ENCODE measurements around the gene GALK2.
"Not testable (repeated sequence)": the region's sequence is repeated elsewhere in the genome, so short reads cannot be mapped to it uniquely, and the experiment has no call there.

GALK2 gene

DNA sequence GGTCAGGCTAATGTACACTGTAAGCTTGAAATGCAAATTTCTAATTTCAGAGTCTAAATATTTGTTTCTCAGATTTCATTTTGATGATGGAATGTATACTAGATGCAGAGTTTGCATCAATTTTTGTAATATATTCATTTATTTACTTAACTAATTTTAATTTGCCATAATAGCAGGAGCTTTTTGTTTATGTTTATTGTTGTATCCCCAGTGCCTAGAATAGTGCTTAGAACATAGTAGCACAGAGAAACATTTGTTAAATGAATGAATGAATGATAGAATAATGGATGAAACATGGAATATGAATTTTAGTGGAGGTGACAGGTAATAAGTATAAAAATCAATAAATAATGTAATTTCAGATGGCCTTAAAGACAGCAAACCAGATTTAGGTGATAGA is 5.2 kb upstream of the GALK2 start:
- DNase-seq (ENCODE audit: low spot score), result no peak

DNA sequence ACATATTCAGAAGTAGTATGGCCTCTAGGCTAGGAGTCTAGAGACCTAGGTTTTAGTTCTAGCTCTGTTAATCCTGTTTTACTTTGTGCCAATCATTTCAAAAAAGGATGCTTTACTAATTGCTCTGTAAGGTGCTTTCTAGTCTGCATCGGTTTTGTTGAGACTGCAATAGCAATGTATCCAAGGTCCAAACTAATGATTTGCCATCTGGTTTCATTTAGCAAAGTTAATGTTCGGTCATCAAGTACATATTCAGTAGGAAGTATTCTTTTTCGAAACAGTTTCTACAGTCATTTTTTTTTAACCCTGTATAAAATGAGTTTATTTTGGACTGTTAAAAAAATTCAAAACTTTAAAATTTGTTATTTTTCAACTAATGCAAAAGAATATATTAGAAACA is 2.0 kb upstream of the GALK2 start:
- no peak for DNase-seq (ENCODE audit: low spot score)

DNA sequence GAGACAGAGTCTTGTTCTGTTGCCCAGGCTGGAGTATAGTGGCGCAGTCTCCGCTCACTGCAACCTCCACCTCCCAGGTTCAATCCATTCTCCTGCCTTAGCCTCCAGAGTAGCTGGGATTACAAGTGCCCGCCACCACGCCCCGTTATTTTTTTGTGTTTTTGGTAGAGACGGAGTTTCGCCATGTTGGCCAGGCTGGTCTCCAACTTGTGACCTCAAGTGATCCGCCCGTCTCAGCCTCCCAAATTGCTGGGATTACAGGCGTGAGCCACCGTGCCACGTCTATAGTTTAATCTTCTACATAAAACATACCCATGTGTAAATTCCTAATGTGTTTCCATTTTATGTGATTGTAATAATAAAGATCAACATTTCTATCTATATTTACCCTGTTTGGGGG is 1.7 kb downstream of the GALK2 start:
- DNase-seq (ENCODE audit: low spot score), result no peak

DNA sequence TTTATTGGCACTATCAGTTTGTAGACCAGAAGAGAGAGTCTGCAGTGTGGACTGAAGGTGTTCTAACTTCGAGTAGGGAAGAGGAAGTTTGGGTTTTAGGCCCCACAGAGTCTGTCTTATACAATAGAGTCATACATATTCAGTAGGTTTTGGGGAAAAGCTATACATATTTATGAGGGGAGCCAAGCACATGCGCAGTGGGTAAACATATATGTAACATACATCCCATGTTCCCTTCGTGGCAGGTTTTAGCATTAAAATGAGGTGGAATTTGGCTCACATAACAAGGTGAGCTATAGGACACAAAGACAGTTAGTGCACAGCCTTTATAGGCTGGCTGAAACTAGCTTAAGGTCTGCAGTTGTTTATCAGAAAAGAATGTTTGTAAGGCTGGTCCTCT is 4.9 kb downstream of the GALK2 start:
- DNase-seq (ENCODE audit: low spot score), result no peak

DNA sequence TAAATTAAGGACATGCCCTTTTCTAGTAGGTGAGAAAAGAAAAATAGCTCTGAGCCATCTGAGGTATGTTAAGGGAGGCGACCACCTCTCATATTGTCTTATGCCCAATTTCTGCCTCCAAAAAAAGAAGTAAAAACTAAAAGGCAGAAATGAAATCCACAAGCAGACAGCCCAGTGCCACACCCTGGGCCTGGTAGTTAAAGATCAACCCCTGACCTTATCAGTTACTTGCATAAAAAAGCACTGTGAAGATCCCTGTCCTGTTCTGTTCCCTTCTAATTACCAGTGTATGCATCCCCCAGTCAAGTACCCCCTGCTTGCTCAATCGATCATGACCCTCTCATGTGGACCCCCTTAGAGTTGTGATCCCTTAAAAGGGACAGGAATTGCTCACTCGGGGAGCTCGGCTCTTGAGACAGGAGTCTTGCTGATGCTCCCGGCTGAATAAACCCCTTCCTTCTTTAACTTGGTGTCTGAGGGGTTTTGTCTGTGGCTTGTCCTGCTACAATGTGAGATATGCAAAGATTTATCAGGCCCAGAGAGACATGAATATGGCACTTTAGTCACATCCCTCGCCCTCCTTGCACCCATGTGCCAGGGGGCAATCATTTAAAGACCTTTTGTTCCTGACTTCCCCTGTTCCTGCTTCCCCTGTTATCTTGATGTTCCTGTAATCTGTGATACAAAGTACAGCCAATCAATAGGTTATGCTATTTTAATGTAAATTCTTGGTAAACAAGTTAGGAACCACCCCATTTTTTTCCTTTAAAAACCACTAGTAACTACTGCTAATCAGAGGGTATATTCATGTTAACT is 5.7 kb downstream of the GALK2 start:
- DNase-seq (ENCODE audit: low spot score), result not testable (repeated sequence)

DNA sequence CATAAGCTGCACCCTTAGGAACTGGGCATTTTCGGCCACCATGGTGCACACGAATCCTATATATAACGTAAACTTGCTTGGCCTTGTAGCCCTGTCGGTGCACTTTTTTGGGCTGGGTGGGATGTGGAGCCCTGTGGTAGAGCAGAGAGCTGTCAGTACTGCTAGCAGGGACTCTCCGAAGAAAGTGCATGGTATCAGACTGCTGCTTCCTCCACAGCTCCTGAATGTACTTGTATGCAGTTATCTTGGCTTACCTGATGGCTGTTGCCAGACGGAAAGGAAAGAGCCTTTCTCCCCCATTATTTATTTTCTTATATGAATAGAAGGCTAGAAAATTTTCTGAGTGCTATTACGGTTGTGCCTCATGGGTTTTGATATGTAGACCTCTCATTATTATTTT is 8.4 kb downstream of the GALK2 start:
- DNase-seq (ENCODE audit: low spot score), result no peak

DNA sequence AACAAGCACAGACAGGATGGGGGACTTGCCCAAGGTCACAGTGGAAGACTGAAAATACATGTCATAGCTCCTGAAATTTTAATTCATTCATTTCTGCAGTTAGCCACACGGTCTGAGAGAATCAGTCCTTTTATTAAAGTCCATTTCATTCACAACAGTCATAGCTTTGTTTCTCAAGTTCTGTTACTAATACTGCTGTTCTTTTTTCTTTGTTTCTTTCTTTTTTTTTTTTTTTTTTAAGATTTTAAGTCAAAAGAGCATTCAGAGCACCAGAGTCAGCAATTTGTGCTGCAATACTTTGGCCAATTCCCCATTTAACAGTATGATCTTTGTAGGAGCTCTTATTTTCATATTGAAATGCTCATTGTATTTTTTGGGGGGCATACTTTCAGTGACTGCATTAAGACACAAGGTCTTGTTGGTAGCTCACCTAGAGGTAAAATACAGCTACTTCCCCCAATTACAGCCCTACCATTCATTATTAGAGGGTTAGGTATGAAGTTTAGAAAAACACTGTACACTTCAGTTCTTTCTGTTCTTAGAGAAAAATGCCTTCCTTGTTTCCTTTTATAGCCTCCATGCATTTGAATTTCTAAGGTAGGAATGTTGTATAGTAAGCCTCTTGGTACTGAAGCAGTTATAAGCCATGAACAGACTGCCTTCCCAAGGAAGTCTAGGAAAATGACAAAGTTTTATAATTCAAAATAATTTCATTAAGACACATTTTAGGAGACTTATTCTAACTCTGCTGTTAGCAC is 9.6 kb downstream of the GALK2 start:
- no peak for DNase-seq (ENCODE audit: low spot score)

DNA sequence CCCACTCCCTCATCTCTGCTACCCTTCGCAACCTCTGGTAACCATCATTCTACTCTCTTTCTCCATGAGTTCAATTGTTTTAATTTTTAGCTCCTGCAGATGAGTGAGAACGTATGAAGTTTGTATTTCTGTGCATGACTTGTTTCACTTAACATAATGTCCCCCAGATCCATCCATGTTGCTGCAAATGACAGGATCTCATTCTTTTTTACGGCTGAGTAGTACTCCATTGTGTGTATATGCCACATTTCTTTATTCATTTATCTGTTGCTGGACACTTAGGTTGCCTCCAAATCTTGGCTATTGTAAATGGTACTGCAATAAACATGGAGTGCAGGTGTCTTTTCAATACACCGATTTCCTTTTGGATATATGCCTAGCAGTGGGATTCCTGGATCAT is 12.1 kb downstream of the GALK2 start:
- no peak for DNase-seq (ENCODE audit: low spot score)

DNA sequence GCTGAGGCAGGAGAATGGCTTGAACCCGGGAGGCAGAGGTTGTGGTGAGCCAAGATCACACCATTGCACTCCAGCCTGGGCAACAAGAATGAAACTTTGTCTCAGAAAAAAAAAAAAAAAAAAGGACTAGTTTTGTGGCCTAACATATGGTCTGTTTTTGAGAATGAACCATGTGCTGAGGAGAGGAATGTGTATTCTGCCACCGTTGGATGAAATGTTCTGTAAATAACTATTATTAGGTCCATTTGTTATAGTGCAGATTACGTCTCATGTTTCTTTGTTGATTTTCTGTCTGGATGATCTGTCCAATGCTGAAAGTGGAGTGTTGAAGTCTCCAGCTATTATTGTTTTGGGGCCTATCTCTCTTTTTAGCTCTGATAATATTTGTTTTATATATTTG is 13.7 kb downstream of the GALK2 start:
- DNase-seq (ENCODE audit: low spot score), result not testable (repeated sequence)

DNA sequence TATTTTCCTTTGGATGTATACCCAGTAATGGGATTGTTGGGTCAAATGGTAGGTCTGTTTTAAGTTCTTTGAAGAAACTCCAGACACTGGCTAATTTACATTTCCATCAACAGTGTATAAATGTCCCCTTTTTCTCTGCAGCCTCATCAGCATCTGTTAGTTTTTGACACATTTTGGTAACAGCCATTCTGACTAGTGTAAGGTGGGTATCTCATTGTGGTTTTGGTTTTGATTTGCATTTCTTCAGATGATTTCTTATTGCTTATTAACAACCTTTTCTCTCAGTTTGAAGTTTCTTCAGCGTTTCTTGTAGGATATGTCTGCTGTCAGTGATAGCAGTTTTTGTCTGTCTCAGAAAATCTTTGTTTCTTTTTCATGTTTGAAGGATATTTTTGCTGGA is 15.4 kb downstream of the GALK2 start:
- DNase-seq (ENCODE audit: low spot score), result no peak

DNA sequence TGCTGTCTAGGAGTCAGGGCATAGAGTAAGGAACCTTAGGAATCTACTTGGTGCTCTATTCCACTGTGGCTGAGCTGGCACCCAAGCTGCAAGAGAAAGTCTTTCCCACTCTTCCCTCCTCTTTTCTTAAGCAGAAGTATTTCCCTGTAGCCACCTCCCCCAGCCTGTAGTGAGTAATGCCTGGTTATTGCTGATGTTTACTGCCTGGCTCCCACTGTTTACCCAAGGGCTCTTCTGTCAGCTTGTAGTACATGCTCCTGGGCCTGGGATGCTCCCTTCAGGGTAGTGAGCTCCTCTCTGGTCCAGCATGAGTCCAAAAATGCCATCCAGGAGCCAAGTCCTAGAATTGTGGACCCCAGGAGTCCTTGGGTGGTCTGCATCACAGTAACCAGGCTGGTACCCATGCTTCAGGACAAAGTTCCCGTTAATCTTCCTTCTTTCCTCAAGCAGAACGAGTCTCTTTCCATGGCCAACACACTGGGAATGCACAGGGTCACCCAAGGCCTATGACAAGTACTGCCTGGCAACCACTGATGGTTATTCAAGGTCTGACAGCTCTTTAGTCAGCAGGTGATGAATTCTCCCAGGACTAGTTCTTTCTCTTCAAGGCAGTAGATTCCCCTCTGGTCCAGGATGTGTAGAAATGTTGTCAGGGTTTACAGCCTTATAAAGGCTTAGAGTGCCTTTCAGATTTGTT is 17.6 kb downstream of the GALK2 start:
- no peak for DNase-seq (ENCODE audit: low spot score)

DNA sequence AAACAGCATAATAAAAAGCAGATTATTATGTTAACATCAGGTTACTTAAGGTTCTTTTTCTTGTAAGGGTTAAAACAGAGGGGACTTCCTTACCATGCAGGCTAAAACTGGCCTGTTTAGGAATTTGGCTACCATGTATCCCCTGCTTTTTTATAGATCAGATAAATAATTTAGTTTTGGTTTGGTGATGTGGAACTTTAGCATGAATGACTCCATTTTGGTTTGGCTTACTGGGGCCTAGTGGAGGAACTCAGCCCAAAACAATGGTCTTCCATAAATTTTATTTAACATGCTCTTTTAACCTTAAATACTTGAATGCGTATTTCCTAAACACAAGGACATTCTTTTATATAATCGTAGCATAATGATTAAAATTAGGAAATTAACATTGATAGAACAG is 18.9 kb downstream of the GALK2 start:
- DNase-seq (ENCODE audit: low spot score), result no peak

DNA sequence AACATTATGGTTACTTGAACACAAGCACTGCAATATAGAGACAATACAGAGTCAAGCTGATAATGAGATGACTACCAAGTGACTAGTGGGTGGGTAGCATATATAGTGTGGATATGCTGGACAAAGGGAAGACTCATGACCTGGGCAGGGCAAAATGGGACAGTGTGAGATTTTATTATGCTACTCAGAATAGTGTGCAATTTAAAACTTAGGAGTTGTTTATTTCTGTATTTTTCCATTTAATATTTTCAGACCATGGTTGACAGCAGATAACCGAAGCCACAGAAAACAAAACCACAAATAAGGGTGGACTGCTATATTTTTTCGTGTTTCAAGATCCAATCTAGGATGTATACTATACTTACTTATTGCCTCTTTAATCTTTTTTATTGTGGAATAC is 19.6 kb downstream of the GALK2 start:
- DNase-seq (ENCODE audit: low spot score), result no peak

DNA sequence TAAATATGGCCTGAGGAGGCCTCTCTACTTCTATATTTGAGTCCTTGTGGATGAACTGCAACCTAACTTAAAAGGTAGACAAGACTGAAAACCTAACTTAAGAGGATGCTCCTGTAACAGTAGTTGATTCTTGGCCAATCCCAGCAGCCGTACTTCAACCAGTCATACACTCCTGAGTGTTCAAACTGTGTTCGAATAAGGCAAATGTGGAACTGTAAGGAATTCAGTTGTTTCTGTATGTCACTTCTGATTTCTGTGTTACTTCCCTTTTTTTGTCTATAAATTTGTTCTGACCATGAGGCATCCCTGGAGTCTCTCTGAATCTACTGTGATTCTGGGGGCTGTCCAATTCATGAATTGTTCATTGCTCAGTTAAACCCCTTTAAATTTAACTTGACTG is 20.5 kb downstream of the GALK2 start:
- DNase-seq (ENCODE audit: low spot score), result no peak

DNA sequence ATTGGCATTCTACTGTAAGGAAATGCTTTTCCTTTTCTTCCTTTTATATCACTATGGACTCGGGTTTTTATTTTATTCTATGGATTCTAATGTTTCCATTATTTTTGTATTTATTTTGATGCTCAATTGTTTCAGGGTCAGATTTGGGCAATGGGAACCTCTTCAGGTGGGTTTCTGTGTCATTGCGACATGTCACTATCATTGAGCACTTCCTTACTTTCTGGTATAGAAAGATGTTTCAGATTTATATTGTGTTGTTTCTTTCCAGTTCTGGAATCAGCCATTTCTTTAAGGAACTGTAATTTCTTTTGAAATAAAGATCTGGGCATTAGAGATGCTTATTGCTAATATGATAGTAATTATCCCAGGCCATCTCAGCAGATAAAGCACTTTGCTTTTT is 21.8 kb downstream of the GALK2 start:
- no peak for DNase-seq (ENCODE audit: low spot score)

DNA sequence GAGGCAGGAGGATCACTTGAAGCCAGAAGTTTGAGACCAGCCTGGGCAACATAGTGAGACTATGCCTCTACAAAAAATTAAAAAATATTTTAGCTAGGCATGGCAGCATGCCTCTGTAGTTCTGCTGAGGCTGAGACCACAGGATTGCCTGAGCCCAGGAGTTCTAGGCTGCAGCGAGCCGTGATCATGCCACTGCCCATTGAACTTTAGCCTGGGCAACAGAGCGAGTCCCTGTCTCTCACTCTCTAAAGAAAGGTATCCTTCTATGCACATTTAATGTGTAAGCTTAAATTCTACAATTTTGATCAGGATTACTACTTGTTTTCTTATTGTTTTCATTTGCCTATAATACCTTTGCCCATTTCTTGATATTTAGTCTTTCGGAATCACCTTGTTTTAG is 26.8 kb downstream of the GALK2 start:
- no peak for DNase-seq (ENCODE audit: low spot score)

DNA sequence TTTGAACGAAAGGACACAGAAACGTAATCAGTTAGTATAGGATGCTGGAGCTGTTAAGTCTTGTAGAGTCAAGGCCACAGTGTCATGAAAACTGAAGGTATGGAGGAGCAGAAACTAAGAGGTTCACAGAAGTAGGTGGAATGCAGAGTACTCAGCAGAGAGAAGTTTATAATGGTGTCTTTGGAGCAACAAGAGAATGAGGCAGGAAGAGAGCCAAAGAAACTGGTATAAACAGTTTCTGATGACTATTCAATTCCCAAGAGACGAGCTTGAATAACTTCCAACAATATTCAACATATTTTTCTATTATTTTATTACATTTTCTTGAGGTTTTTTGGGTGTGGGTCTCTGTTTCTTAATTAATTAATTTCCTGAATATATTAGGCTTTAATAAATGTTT is 29.6 kb downstream of the GALK2 start:
- no peak for DNase-seq (ENCODE audit: low spot score)

DNA sequence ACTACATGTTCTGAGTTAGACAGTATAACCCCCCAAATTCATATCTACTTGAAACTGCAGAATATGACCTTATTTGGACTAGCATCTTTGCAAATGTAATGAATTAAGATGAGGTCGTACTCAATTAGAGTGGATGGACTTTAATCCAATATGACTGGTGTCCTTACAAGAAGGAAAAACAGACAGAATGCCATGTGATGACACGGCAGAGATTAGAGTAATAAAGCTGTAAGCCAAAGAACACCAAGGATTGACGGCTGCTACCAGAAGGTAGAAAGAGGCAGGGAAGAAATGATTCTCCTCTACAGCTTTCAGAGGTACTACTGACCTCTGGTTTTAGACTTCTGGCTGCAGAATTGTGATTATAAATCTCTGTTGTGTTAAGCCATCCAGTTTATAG is 30.3 kb downstream of the GALK2 start:
- no peak for DNase-seq (ENCODE audit: low spot score)

DNA sequence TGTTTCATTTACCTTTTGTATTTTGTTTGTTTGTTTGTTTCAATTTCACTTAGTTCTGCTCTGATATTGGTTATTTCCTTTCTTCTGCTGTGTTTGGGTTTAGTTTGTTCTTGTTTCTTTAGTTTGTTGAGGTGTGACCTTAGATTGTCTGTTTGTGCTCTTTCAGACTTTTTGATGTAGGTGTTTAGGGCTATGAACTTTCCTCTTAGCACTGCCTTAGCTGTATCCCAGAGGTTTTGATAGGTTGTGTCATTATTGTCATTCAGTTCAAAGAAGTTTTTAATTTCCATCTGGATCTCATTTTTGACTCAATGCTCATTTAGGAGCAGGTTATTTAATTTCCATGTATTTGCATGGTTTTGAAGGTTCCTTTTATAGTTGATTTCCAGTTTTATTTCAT is 38.1 kb downstream of the GALK2 start:
- not testable (repeated sequence) for DNase-seq (ENCODE audit: low spot score)

DNA sequence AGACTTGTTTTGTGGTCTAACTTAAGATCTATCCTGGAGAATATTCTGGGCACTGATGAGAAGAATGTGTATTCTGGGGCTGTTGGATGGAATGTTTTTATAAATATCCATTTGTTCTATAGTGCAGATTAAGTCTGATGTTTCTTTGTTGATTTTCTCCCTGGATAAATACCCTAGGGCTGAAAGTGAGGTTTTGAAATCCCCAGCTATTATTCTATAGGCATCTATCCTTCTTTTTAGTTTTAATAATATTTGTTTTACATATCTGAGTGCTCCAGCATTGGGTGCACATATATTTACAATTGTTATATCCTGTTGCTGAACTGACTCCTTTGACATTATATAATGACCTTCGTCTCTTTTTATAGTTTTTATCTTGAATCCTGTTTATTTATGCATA is 42.9 kb downstream of the GALK2 start:
- DNase-seq (ENCODE audit: low spot score), result no peak

DNA sequence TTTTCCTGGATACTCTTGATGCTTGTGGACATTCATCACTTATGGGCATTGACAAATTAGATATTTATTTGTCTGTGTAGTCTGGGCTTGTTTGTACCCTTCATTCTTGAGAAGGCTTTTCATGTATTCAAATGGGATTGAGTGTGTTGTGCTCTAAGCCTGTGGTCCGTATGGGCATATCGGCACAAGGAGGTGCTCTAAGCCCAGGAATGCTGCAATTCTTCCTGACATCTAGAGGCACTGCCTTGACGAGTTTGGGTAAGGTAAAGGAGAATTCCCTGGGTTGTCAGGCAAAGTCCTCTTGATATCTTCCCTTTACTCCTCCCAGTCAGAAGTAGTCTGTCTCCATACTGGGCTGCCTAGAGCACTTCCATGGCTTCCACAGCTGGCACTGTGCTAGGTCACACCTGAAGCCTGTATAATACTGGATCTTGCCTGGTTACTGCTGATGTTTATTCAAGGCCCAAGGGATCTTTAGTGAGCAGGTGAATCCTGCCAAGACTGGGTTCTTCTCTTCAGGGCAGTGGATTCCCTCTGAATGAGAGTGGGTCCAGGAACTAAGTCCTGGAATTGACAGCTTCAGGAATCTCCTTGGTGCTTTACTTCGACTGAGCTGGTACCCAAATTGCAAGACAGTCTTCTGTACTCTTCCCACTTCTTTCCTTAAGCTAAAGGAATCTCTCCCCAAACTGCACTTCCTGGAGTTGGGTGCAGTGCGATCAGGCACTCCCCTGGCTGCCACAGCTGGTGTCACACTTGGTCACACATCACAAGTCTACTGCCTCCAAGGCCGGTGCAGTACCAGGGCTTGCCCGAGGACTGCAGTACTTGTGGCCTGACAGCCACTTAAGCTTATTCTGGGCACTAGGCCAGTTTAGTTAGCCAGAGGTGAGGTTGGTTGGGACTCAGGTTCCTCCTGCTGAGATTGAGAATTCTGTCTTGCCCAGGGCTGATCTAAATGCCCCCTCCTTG is 46.0 kb downstream of the GALK2 start:
- DNase-seq (ENCODE audit: low spot score), result no peak
